Stimulated activated CD8-positive, alpha-beta memory T cell treated with anti-CD3 and anti-CD28 coated beads, Interleukin-12 subunit alpha, Interleukin-12 subunit beta, amount 100 ng/mL, for 24 hours (primary cell): Measurements from ENCODE around the gene DZIP1.
"Not testable (repeated sequence)": the region's sequence is repeated elsewhere in the genome, so short reads cannot be mapped to it uniquely, and the experiment has no call there.

Source experiments
- DNase-seq: peaks from one replicate; pipeline ENCODE4 v3.0.0-alpha.2; 2020; ENCODE audit errors: extremely low read depth

DZIP1 gene

DNA sequence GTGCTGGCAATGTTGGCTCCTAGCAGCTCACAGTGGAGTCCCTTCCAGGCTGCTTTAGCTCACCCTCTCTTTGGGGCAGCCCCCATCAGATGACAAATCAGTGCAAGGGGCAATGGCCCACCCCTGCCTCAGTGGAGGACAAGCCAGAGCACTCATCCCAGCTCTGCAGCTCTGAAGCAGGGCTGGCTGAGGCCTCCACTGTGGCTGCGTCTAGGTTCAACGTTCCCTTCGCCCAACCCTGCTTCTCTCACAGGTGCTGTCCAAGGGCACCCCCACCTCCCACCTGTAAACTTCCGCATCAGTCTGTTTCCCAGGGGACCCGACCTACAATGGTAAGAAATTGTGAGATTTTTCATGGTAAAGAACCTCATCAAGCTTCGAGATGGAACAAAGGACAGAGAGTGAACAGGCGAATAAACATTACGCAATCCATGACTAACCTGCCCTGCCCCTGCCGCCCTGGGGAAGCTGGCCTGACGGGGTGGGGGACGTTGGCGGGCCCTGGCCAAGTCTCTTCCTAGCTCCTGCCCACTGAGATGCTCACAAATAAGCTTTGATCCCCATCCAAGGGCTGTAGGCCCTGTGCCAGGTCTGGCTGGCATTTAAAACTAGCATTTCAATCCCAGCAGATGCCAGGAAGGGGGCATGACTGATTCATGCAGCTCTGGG, 40.5 kb downstream of the DZIP1 start:
- DNase-seq = no peak

DNA sequence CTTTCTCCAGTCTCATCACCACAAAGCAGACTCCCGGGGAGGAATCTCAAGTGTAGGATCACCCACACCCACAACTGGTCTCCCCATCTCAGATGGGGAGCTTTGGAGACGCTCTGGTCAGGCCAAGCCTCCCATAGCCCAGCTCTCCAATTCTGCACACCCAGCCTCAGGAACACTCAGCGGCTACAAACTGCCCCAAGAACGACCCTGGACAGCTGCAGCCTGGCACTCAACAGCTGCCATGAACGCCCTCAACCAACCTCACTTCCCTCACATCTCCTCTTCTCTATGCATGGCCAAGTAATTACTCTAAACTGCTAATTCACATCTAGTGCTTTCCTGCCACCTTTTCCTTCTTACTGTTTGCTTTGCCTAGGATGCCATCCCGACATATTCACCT, 42.6 kb downstream of the DZIP1 start:
- no peak for DNase-seq

DNA sequence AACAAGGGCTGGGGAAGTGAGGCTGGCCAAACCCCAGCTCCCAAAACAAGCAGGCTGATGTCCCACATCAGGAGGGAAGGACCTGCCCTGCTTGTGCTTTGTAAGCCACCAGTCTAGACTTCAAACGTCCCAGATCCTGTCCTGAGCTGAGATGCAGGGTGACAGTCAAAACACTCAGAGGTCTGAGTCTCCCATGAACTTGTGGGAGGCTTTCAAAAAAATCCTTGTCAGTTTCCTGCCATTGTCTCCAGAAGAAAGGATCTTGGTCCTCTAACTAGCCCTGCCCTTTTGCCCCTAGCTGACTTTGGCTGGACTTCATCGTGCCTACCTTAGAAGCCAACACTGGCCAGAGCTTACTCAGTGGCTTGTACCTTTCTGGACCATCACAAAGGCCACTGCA, 43.3 kb downstream of the DZIP1 start:
- no peak for DNase-seq

DNA sequence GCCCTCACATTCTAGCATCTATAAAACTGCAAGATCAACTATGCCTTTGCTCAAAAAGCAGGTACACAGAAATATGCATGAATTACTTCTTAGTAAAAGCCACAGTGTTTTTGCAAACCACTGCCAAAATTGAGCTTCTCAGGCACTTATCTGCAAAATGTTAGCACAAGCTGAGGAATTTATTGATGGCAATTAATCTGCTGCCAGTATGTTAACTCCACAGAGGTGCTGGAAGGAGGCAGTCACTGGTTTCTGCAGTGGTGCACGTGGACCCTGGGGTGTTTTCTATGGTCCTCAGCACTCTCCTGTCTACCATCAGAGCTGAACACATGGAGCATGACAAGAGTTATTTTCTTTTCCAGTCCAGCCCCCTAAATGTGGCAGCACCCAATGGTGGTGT, 47.8 kb downstream of the DZIP1 start:
- no peak for DNase-seq

DNA sequence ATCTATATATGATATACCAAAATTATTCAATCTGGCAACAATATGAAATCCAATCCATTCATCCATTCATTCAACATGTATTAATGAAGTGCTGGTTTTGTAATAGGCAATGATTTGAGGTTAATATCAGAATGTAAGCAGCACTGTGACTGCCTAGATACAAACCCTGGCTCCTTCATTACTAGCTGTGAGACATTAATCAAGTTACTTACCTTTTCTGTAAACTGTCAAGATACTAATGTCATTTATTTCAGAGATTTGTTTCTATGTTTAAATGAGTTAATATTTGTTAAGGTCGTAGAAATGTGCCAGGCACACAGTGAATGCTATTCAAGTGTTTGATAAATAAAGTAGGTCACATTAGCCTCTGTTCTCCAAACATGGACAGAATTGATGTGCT, 51.0 kb downstream of the DZIP1 start:
- no peak for DNase-seq

DNA sequence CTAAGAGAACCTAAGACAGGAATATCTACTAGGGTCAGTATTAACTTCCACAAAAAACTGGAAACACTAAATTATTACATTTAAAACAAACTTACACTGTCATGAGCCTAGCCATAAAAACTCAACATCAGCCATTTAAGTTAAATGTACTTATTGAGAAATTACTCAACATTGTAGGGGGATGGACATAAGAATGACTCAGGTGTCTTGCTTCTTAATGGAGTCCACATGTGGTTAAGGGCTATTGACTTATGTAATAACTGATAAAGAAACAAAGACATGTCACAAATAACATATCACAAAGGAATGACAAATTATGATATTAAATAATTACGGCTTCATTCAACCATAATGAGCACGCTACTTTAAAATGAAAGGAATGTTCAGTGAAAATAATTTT, 55.8 kb downstream of the DZIP1 start:
- no peak for DNase-seq

DNA sequence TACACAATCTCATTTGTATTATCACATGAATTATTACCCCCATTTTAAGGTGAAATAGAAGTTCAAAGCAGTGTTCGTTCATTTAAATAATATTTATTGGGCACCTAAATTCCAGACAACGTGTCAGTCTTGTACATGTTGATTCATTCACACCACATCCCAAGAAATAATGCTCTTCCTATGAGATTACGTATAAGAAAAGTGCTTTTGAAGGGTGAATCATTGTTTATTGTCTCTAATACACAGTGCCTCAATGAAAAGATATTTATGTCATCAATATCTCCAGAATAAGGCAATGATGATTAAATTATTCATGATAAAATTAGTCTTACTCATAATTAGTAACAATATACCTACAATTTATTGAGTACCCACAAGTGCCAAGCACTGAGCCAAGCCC, 56.4 kb downstream of the DZIP1 start:
- no peak for DNase-seq

DNA sequence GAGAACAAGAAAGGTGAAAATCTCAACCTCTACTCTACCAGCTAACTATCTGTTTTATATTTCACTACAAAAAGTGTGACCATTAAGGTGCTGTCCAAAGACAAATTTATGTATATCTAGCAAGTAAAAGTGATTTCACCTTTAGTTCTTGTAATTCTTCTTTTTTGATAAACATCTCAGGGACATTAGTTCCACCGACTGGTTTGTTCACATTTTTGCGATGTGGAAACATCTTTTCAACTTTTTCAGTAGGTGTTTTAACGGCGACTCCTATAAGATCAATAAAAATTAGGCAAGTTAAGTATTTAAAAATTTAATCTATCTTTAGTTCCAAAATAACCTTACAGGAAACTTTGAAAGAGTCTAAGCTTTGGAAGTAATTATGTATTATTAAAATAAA, 58.6 kb downstream of the DZIP1 start:
- no peak for DNase-seq

DNA sequence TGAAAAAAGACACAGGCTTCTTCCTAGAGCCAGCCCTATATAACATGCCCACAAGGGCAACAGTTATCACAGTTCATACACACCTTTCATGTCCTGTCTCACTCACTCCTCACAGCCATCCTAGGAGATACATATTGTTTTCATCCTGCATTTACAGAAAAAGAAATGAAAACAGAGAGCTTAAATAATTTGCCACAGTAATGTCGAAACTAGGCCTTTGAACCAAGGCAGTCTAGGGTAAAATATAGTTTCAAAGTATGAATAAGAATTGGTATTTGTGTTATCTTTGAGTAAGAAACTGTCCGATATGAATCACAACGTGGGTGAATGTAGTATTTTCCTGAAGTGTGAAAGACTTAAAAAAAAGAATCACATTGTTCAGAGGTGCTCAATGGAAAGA, 65.2 kb downstream of the DZIP1 start:
- DNase-seq = no peak

DNA sequence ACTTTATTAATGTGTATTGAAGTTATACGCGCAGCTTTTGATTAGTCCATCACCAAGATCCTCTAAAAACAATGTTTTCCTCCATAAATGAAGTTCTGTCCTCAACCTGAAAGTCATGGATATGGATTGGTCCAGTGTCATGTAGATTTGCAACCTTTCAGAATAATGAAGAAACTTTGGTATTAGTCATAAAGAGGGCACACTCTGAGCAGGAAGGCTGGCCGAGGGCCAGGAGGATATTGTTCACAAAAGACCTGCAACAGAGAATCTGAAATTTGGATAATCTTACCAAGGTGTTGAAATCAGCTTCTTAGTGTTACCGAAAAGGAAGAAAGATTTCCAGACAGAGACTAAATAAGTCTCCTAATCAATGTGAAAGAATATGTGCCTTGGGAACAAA, 71.3 kb downstream of the DZIP1 start:
- DNase-seq = no peak

DNA sequence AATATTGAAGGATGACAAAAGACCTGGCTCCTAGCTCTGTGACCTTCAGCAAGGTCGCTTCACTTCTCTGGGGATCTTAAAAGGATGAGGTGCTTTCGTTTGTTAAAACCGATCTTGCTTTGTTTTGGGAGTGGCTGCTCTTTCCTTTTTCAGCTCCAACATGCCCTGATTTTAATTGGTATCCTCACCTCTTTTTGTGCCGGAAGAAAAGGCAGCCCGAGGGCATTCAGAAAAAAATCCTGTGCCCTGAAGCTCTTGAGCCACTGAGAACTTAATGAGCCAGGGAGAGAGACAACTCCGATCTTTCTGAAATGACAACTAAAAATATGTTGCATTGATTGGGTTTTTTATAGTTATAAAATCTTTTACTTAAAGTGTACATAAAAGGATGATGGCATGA, 72.6 kb downstream of the DZIP1 start:
- no peak for DNase-seq

DNA sequence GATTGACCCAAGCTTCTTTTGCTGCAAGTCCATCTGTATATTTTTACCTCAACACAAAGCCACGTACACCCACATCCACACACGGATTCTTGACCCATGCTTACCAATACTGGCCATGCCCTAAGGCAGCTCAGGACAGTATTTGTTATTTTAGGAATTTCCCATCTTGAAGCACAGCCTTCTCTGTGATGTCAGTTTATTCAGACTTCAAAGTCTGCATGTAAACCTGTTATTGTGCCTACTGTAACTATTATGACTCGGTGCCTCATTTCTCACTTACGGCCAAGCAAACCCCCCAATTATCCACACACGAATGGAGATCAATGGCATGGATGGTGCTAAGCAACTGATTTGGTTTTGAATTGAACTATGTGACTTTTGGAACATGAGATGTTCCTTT, 74.5 kb downstream of the DZIP1 start:
- no peak for DNase-seq

DNA sequence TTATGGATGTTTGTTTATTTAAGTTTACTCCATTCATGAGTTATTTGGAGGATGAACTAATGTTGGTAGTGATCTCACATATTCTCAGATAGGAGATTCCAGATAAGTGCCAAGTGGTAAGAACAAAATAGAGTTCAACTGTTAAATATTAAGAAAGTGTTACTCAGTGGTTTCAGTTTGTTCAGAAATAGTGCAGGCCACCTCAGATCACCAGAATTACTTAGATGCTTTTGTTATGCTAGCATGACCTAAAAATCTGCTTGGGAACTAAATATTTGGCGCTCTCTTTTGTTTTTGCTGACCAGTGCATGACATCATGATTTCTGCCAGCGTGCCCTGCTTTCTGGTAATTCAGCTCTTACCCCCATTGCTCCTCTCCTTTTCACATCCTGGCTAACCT, 76.4 kb downstream of the DZIP1 start:
- no peak for DNase-seq

DNA sequence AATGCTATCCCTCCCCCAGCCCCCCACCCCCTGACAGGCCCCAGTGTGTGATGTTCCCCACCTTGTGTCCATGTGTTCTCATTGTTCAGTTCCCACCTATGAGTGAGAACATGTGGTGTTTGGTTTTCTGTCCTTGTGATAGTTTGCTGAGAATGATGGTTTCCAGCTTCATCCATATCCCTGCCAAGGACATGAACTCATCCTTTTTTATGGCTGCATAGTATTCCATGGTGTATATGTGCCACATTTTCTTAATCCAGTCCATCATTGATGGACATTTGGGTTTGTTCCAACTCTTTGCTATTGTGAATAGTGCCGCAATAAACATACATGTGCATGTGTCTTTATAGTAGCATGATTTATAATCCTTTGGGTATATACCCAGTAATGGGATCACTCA, 78.7 kb downstream of the DZIP1 start:
- DNase-seq = not testable (repeated sequence)

DNA sequence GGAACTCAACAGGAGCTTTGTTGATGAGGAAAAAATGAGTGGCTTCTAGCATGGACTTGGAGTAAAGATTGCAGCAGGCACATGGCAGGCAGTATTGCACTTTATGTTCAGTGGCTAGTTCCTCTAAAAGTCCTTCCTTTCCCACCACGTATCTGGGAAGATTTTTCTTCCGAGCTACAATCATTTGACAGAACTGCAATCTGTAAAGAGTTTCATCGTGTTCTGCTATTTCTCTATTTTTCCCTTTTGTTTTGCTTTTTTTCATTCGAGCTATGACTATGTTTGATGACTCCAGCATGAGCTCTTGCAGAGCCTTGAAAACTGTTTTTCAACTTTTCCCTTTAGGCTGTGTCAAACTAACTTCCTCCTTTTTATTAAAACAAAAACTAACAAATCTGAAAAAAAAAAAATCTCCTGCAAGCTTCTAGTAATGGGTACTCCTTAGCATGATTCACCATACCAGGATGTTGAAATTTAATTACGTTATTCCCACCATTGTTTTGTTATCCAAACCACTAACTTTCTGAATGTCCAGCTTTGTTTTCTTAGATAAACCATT, 79.7 kb downstream of the DZIP1 start:
- no peak for DNase-seq

DNA sequence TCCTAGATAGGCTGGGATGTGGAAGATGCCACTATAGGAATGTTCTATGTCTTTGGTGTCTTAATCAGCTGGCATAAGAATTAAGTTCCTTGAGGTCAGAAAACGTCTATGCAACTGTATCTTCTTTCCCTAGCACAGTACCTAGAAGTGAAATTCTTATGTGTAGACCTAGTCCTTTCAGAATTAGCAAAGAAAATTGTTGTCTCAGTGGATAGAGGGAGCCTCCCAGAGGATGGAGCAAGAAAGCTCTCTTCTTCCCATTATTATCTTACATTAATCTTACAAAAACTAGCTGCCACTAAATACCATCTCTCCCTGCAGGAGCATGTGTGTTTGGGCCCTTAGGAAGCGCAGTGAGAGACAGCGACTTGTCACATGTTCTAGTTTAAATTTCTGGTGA, 80.4 kb downstream of the DZIP1 start:
- DNase-seq = no peak

DNA sequence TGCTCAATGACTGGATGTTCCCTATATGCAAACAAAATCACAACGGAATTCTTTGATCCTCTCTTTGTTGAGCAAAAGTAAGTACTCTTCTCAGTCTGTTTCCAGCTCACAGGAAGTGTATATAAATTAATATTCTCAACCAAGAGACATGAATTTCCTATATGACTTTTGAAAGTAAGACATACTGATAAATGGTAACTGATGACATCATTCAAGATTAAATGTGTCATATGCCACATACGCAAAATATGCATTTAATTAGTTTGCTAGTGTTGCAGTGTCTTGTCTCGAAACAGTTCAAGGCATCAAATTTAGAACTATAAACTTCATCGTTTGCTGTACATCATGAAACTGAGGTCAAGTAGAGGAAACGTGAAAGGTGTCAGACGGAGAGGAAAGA, 84.1 kb downstream of the DZIP1 start:
- no peak for DNase-seq

DNA sequence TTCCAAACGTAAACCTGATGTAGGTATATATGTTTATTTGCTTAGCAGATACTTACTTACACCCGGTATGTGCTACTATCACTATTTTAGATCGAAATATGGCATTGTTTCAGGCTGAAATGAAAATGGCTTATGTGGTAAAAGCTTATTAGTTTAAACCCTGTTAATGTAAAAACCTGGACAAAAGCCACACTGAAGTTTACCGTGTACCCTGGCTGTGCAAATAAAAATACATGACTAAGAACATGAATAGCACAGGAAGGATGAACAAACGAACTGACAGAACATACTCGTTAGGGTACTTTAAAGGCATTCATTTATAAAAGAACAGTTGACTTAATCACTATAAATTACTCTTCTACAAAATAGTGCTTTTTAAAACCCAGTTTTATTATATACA, 85.4 kb downstream of the DZIP1 start:
- DNase-seq = no peak

DNA sequence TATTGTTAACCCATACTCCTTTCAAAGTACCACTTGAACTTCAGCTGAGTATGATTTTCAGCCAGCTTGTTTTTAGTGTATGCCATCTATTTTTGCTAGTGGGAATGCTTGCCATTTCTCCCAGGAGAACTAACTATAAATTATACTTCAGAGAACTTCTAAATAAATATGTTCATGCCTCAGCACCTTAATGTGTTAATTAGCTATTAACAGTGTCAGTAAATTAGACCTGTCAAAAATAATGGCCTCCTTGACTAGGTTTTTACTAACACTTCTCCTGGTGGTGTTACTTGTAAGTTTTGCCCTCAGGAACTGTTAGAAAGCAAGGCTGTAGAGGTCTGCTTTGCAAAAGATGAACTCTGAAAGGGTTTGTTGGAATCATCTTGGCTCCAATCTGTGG, 87.5 kb downstream of the DZIP1 start:
- no peak for DNase-seq

DNA sequence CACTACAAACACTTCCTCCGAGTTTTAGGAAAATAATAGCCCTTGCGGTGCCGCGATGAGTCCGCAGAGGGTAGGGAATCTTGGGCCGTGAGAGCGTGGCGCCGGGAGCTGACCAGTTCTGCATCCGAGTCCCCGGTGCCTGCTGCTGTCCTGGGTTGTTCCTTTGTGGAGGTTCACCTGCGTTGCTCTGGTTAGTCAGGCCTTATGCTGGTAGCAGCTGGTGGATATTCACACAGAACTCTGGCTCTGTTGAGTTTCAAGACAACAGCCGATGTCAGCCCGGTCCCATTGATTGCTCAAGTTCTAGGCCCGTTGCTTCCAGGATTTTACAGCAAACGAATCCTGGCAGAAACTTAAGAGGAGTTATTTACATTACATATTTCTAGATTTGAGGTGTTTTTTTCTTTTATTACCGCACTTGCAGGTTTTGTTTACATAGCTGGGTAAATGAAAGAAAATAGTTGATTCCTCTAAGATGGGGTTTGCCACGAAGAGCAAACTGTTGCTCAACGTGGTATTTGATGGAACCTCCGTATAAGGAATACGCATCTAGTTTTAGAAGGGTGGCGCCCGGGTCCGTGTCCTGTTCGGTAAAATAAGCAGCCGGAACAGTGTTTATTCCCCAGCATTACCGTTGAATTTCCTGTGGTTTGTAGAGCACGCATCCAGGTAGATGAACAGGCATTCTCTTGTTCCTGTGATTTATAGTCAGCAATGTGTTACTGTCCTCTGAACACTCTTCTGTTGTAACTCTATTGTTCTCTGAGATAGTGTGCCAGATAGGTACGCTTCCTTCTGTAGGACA, 90.7 kb downstream of the DZIP1 start:
- DNase-seq = no peak

DNA sequence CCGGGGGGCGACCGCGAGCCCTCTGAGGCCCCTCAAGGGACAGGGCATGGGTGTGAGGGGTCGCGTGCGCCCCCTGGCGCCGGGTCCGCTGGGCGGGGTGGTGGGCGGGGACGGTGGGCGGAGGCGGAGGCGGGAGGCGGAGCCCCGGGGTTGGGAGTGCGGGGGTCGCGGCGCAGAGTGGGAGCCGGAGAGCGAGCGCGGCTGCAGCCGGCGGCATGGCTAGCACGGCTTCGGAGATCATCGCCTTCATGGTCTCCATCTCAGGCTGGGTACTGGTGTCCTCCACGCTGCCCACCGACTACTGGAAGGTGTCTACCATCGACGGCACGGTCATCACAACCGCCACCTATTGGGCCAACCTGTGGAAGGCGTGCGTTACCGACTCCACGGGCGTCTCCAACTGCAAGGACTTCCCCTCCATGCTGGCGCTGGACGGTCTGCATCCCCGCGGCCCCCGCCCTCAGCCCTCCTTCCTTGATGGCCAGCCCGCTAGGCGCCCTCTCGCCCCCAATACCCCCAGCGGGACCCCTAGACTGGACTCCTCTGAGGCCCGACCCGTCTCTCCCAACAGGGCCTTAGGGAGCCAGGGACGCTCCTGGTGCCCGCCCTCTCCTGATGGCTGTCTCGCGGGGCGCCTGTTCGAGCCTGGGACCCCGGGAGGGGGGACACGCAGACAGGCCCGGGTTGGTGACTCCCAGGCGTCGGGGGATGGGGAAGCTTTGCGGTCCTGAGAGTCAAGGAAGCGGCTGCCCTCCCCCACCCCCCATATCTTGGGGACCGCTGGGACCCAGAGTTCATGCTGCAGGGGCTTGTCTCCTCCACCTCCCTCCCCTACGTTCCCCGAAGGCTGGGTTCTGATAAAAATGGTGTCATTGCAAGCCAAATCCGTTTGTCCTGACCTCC, 91.7 kb downstream of the DZIP1 start, which contains the start of gene CLDN10:
Gene CLDN10 (plus strand): TSS at position 182 of the 903 bp plus-strand sequence. CDS start 34 bp downstream, at position 216.
- no peak for DNase-seq

DNA sequence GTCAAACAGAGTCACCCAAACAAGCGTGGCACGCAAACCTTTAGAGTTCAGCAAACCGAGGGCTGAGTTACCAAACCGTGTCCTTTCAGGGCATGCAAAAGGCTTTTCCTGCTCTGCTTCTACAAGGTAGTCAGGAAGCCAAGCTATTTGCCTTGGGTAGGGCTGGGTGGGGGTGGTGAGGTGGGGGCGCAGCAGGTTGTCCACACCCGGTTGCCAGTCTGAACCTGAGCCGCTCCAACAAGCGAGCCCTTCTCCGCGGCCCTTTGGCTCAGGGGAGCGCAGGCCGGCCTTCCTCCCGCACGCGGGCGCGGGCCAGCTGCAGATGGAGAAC, 92.3 kb downstream of the DZIP1 start:
- DNase-seq = no peak
